GM12801 (cell line): Measurements from ENCODE around the gene C2CD4A.

Source experiments
- CTCF ChIP-seq: IDR thresholded peaks from one replicate; pipeline ENCODE4 v1.5.1; 2011; ENCODE audit warnings: control low read depth; ENCODE audit not compliant: insufficient read length; ENCODE audit errors: extremely low read depth

The C2CD4A gene

GRCh38 chr15:62063825-62064635 lies 2.7 kb upstream of the C2CD4A start:
- TF ChIP-seq CTCF, result no peak

DNA sequence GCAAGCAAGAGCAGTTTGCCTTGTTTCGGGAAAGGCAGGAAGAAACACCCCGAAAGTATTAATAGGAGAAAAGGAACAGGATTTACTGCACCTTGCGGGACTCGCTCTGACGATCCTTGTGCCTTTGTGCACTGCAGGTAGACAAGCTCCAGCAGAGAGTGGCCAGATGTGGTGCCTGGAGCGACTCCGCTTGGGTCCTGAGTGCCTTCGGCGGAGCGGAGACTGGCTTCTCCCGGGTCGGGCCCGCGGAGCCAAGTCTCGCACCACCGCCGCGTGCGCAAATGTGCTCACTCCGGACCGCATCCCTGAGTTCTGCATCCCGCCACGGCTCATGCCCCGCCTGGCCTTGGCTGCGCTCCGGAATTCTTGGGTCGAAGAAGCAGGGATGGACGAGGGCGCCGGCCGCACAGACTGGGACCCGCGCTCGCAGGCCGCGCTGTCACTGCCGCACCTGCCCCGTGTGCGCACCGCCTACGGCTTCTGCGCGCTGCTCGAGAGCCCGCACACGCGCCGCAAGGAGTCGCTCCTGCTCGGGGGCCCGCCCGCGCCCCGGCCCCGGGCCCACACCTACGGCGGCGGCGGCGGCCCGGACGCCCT lies 769 bp downstream of the C2CD4A start:
- TF ChIP-seq CTCF, result no peak

DNA sequence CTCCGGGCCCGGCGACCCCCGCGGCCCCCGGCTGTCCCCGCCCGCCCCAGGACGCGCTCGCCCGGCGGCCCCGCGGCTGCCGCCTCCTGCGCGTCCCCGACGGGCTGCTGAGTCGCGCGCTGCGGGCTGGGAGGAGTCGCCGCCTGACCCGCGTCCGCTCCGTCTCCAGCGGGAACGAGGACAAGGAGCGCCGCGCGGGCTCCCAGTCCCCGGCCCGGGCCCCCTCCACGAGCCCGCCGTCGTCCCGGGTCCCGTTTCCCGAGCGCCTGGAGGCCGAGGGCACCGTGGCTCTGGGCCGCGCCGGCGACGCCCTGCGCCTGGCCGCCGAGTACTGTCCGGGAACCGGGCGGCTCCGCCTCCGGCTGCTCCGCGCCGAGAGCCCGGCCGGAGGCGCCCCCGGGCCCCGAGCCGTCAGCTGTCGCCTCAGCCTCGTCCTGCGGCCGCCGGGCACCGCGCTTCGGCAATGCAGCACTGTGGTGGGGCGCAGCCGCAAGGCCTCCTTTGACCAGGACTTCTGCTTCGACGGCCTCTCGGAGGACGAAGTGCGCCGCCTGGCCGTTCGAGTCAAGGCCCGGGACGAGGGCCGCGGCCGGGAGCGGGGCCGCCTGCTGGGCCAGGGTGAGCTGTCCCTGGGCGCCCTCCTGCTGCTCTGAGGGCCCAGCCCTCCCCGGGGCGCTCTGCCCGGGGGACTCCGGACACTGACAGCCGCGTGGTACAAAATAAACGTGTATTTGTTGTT lies 1.5 kb downstream of the C2CD4A start:
- TF ChIP-seq CTCF, result no peak

GRCh38 chr15:62068810-62069167 lies 2.0 kb downstream of the C2CD4A start:
- TF ChIP-seq CTCF, result no peak

DNA sequence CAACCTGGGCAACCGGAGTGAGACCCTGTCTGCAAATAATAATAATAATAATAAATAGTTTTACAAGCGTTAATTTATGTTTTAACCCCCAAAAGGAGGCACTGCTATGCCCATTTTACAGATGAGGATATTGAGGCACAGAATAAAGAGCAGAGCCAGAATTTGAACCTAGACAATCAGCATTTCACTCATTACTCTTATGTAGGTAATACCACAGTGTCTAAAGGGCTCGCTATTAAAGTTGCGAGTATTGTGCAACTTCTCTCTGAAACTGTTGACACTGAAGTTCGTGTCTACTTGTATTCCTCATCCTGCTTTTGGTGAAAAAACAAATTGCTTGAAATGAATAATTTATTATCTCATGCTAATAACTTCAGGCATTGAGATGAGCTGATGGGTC lies 2.8 kb downstream of the C2CD4A start:
- TF ChIP-seq CTCF, result no peak

DNA sequence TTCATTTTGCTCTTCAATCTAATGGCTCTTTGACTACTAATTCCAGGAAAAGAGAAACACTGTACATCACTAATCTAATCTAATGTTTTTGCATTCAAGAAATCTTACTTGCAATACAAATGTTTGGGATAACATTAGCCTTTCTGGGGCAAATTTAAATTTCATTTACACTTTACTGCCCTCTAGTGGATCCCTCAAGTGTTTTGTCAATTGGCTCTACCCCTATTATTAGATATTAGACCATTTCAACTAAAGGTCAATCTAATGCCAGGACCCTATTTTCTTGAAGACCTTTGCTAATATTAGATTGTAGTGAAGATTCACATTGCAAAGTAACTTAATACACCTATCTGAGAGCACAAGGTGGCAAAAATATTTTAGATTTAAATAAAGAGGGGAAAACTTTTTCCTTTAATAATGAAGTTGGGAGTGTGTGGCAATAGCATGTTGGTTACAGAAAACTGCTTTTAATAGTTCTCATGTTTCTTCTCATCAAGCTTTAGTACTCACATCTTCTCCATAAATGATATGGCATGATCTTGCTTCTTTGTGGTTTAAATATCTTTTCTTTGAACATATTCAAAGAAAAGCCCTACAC lies 5.0 kb downstream of the C2CD4A start:
- TF ChIP-seq CTCF, result no peak

DNA sequence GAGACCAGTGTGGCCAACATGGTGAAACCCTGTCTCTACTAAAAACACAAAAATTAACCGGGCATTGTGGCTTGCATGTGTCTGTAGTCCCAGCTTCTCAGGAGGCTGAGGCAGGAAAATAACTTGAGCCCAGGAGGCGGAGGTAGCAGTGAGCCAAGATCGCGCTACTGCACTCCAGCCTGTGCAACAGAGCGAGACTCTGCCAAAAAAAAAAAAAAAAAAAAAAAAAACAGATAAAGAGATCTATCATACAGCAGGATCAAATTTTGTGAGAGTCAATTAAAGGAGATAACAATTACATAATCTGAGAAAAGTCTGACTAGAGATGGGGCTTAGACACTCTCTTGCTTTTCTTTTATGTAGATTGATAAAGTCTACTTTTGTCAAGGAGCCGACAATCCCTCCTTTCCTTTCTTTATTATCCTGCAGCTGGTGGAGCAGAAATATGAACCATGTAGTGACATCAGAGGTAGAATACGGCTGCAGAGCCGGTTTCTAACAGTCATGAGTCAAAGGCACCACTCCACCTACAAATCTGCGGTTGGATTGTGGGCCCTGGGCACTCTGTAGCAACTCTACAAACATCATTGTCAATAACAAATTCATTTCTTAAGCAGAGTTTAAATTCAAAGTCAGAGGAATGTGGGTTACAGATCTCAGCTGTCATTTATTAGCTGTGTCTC lies 9.0 kb downstream of the C2CD4A start:
- TF ChIP-seq CTCF, result no peak
